Esophagus squamous epithelium (tissue), 4 donors: ENCODE data around the gene PAK1IP1.

ENCODE experiments used
- CTCF ChIP-seq, 6 experiments: fragments of 450-650 bp in 4 of 6; fragments of 200-600 bp in 2 of 6; sonication (generic) in 2 of 6; IDR thresholded peaks; one replicate each; pipeline ENCODE4 v1.5.1; 2016 to 2019; ENCODE audit warnings: antibody characterized with exemption in 6 of 6, mild to moderate bottlenecking in 4 of 6, moderate library complexity in 4 of 6
- POLR2A ChIP-seq, 4 donors: fragments of 450-650 bp; IDR thresholded peaks; one replicate each; pipeline ENCODE4 v1.6.1; 2017; ENCODE audit warnings: antibody characterized with exemption in 4 of 4, mild to moderate bottlenecking in 4 of 4, moderate library complexity in 3 of 4

GRCh38 chr6:10756085-10756484, 61.3 kb downstream of the PAK1IP1 start:
- TF ChIP-seq CTCF (IDR thresholded peaks at IDR 0.05) = no peak
- no peak for TF ChIP-seq POLR2A (IDR thresholded peaks at IDR 0.05)
